H9 (cell line): ENCODE results near the gene EPB41L2. TPM values are rescaled to one million over a fixed set of nuclear protein-coding genes. Genes with fewer than 3 reads are reported as not detected.
A peak's percentile ranks its signal among the peaks of the same experiment; 100 is the strongest.

Source experiments
- DNase-seq: peaks from one replicate; pipeline ENCODE4 v3.0.0-alpha.2; 2017
- H2AFZ ChIP-seq: one replicate; pipeline ENCODE4 v1.6.1; 2013; ENCODE audit warnings: mild to moderate bottlenecking, low read length, control low read depth, moderate library complexity
- H2AK5ac ChIP-seq: 2 replicates; pipeline ENCODE4 v1.6.1; 2013; ENCODE audit warnings: low read length, control low read depth, mixed read lengths; ENCODE audit not compliant: insufficient read length
- H2BK120ac ChIP-seq: one replicate; pipeline ENCODE4 v1.6.1; 2013; ENCODE audit warnings: low read depth, mild to moderate bottlenecking, low read length, control low read depth, inconsistent platforms; ENCODE audit not compliant: poor library complexity, severe bottlenecking
- H2BK12ac ChIP-seq: 2 replicates; pipeline ENCODE4 v1.6.1; 2013; ENCODE audit warnings: low read length, control low read depth, mixed read lengths, low read depth; ENCODE audit not compliant: insufficient read length
- H2BK15ac ChIP-seq: 2 replicates; pipeline ENCODE4 v1.6.1; 2013; ENCODE audit warnings: low read depth, low read length, control low read depth
- H2BK20ac ChIP-seq: one replicate; pipeline ENCODE4 v1.6.1; 2013; ENCODE audit warnings: low read depth, mild to moderate bottlenecking, low read length, control low read depth, inconsistent platforms; ENCODE audit not compliant: poor library complexity, severe bottlenecking
- H2BK5ac ChIP-seq: 2 replicates; pipeline ENCODE4 v1.6.1; 2013; ENCODE audit warnings: low read length, control low read depth, mixed read lengths; ENCODE audit not compliant: insufficient read length
- H3K14ac ChIP-seq: 2 replicates; pipeline ENCODE4 v1.6.1; 2013; ENCODE audit warnings: low read length, control low read depth; ENCODE audit not compliant: insufficient read depth
- H3K18ac ChIP-seq: 2 replicates; pipeline ENCODE4 v1.6.1; 2013; ENCODE audit warnings: low read depth, mild to moderate bottlenecking, mixed read lengths, low read length, control low read depth; ENCODE audit not compliant: insufficient read length
- H3K23ac ChIP-seq: 2 replicates; pipeline ENCODE4 v1.6.1; 2013; ENCODE audit warnings: low read length, control low read depth, mixed read lengths, low read depth; ENCODE audit not compliant: insufficient read length
- H3K23me2 ChIP-seq: 2 replicates; pipeline ENCODE4 v1.6.1; 2013; ENCODE audit warnings: low read depth, mild to moderate bottlenecking, mixed read lengths, low read length, control low read depth; ENCODE audit not compliant: insufficient read length, poor library complexity, severe bottlenecking
- H3K27ac ChIP-seq: 2 replicates; pipeline ENCODE4 v1.5.1; 2013; ENCODE audit warnings: low read length, control low read depth, mixed read lengths, low read depth; ENCODE audit not compliant: insufficient read length
- H3K27me3 ChIP-seq: 2 replicates; pipeline ENCODE4 v1.6.1; 2013; ENCODE audit warnings: low read length, control low read depth, inconsistent platforms; ENCODE audit not compliant: insufficient read depth
- H3K4ac ChIP-seq: 2 replicates; pipeline ENCODE4 v1.6.1; 2013; ENCODE audit warnings: low read depth, mild to moderate bottlenecking, control low read depth, inconsistent platforms, low read length, moderate library complexity
- H3K4me1 ChIP-seq: 2 replicates; pipeline ENCODE4 v1.6.1; 2013; ENCODE audit warnings: low read length, control low read depth, inconsistent platforms; ENCODE audit not compliant: insufficient read depth
- H3K4me2 ChIP-seq: 2 replicates; pipeline ENCODE4 v1.6.1; 2013; ENCODE audit warnings: low read length, control low read depth, mixed read lengths; ENCODE audit not compliant: insufficient read length, insufficient read depth
- H3K56ac ChIP-seq: 2 replicates; pipeline ENCODE4 v1.6.1; 2013; ENCODE audit warnings: low read depth, mild to moderate bottlenecking, mixed read lengths, low read length, control low read depth; ENCODE audit not compliant: insufficient read length
- H3K79me1 ChIP-seq: 2 replicates; pipeline ENCODE4 v1.6.1; 2013; ENCODE audit warnings: low read depth, mild to moderate bottlenecking, moderate library complexity, low read length, control low read depth, inconsistent platforms; ENCODE audit not compliant: insufficient read depth, poor library complexity, severe bottlenecking
- H3K79me2 ChIP-seq: 2 replicates; pipeline ENCODE4 v1.6.1; 2013; ENCODE audit warnings: low read length, control low read depth, inconsistent platforms; ENCODE audit not compliant: insufficient read depth
- H3K9ac ChIP-seq: 2 replicates; pipeline ENCODE4 v1.6.1; 2013; ENCODE audit warnings: low read length, control low read depth, mixed read lengths; ENCODE audit not compliant: insufficient read length; ENCODE audit errors: extremely low read depth
- H3K9me3 ChIP-seq: one replicate; pipeline ENCODE4 v1.6.1; 2013; ENCODE audit warnings: low read depth, low read length, inconsistent platforms; ENCODE audit not compliant: control insufficient read depth
- H3T11ph ChIP-seq: one replicate; pipeline ENCODE4 v1.6.1; 2013; ENCODE audit warnings: mild to moderate bottlenecking, low read length, control low read depth, inconsistent platforms
- H4K20me1 ChIP-seq: one replicate; pipeline ENCODE4 v1.6.1; 2013; ENCODE audit not compliant: control insufficient read depth, insufficient read length, insufficient read depth
- H4K5ac ChIP-seq: 2 replicates; pipeline ENCODE4 v1.6.1; 2013; ENCODE audit warnings: low read depth, mild to moderate bottlenecking, mixed read lengths, low read length, control low read depth; ENCODE audit not compliant: insufficient read length
- H4K8ac ChIP-seq: replicated peaks from 2 replicates; pipeline ENCODE4 v1.6.1; 2013; ENCODE audit warnings: low read length, control low read depth, mixed read lengths, low read depth; ENCODE audit not compliant: insufficient read length
- H4K91ac ChIP-seq: 2 replicates; pipeline ENCODE4 v1.6.1; 2013; ENCODE audit warnings: low read depth, mild to moderate bottlenecking, moderate library complexity, mixed read lengths, low read length, control low read depth; ENCODE audit not compliant: insufficient read length
- H3K27ac Mint-ChIP-seq, 3 experiments: 2 replicates in 2 of 3; 3 replicates in 1 of 3; pipeline ENCODE4 v1.8.0; 2020 to 2021; ENCODE audit warnings: mixed read lengths in 3 of 3, mild to moderate bottlenecking in 1 of 3, moderate library complexity in 1 of 3
- H3K27me3 Mint-ChIP-seq: 2 replicates; pipeline ENCODE4 v1.8.0; 2021; ENCODE audit warnings: low read depth, mild to moderate bottlenecking, moderate library complexity, mixed read lengths
- H3K36me3 Mint-ChIP-seq, 3 experiments: 2 replicates in 2 of 3; 3 replicates in 1 of 3; pipeline ENCODE4 v1.8.0; 2020 to 2021; ENCODE audit warnings: low read depth in 3 of 3, mixed read lengths in 3 of 3; ENCODE audit not compliant: insufficient read depth in 1 of 3
- H3K4me1 Mint-ChIP-seq, 2 experiments: 2 replicates each; pipeline ENCODE4 v1.8.0; 2020; ENCODE audit warnings: mixed read lengths in 2 of 2
- H3K4me3 Mint-ChIP-seq, 2 experiments: 2 replicates in 1 of 2; 3 replicates in 1 of 2; pipeline ENCODE4 v1.8.0; 2020 to 2021; ENCODE audit warnings: mild to moderate bottlenecking in 2 of 2, mixed read lengths in 2 of 2, moderate library complexity in 1 of 2
- H3K9me3 Mint-ChIP-seq, 2 experiments: 2 replicates in 1 of 2; 3 replicates in 1 of 2; pipeline ENCODE4 v1.8.0; 2020; ENCODE audit warnings: mild to moderate bottlenecking in 2 of 2, mixed read lengths in 2 of 2, moderate library complexity in 1 of 2
- WGBS: extraction: QIAGEN DNeasy Blood & Tissue Kit; methylation state at CpG from one replicate; pipeline ENCODE4 v1.1.7; 2013; ENCODE audit warnings: missing lambda C conversion rate, low lambda C conversion rate, mixed read lengths; ENCODE audit not compliant: insufficient read length; ENCODE audit errors: extremely low coverage; 5-methylcytosine and 5-hydroxymethylcytosine counted together
- total RNA-seq: library from RNA; stranded (reverse); gene quantifications from 2 replicates; pipeline ENCODE4 v1.2.1, GENCODE V29; 2021
- TF ChIP-seq, protein P1 (sequence below): fragments of 200-600 bp; sonication (generic); conservative IDR thresholded peaks from 3 replicates; pipeline ENCODE4 v1.8.0; 2021; ENCODE audit warnings: antibody characterized with exemption, mild to moderate bottlenecking

Gene EPB41L2
- total RNA-seq, 1 experiment from 2014 or later = 90.2 TPM

DNA sequence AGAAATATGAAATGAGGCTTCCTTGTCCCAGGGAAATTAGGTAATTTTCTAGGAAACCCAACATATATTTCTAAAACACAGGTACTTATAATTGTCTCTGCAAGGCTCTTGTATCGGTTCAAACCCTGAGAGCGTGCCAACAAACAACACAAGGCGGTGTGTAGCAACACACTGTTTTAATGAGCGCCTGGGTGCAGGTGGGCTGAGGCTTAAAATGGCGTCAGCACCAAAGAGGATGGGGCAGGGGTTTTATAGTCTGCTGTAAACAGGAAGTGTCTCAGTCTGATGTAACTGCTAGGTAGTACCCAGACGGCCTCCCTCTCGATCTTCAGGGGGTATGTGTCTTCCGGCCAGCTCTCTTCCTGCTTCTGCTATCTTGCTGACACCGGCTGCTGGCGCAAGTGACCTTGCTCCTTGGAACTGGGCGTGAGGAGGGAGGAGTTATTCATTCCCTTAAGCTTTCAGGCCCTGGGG lies 69.7 kb downstream of the EPB41L2 start:
- WGBS = no CpG with 5 or more reads among the region's 11 CpGs
- Histone ChIP-seq H3K9ac (no peak overlapping the region), H2BK12ac (no peak overlapping the region), H4K8ac (no peak overlapping the region), H3K4me1 (peaks cover 12% of the 10 kb centered on the region; the same call in 1 of the 2 replicates), H2BK120ac (no peak overlapping the region), H3K27me3 (no peaks in the 10 kb centered on the region; the same call in 1 of the 2 replicates), H4K5ac (no peak overlapping the region), H2BK20ac (peak overlapping the region; percentile 60), H3K56ac (no peak overlapping the region), H2AK5ac (no peak overlapping the region), H3K23me2 (no peaks in the 10 kb centered on the region), H3K23ac (no peak overlapping the region), H4K91ac (no peak overlapping the region), H2BK5ac (no peak overlapping the region), H3K18ac (no peak overlapping the region), H3K14ac (no peak overlapping the region), H3T11ph (no peak overlapping the region), H3K79me2 (peaks cover 2% of the 10 kb centered on the region; the same call in 1 of the 2 replicates), H2BK15ac (no peak overlapping the region), H2AFZ (no peak overlapping the region), H3K27ac (peak overlapping the region; percentile 37), H4K20me1 (no peaks in the 10 kb centered on the region), H3K9me3 (no peaks in the 10 kb centered on the region), H3K4me2 (no peak overlapping the region), H3K4ac (no peak overlapping the region), H3K79me1 (peaks cover 3% of the 10 kb centered on the region)
- peak; percentile 82 for DNase-seq
- H3K9me3 Mint-ChIP-seq = peaks cover 0 to 2% of the 10 kb centered on the region in 2 experiments; a peak in 1 of 5 replicates
- H3K27ac Mint-ChIP-seq = peak overlapping the region in 2 of 3 experiments; percentile 19 to 40; a peak in 3 of 7 replicates
- H3K4me3 Mint-ChIP-seq = no peak overlapping the region
- TF ChIP-seq, protein P1, sequence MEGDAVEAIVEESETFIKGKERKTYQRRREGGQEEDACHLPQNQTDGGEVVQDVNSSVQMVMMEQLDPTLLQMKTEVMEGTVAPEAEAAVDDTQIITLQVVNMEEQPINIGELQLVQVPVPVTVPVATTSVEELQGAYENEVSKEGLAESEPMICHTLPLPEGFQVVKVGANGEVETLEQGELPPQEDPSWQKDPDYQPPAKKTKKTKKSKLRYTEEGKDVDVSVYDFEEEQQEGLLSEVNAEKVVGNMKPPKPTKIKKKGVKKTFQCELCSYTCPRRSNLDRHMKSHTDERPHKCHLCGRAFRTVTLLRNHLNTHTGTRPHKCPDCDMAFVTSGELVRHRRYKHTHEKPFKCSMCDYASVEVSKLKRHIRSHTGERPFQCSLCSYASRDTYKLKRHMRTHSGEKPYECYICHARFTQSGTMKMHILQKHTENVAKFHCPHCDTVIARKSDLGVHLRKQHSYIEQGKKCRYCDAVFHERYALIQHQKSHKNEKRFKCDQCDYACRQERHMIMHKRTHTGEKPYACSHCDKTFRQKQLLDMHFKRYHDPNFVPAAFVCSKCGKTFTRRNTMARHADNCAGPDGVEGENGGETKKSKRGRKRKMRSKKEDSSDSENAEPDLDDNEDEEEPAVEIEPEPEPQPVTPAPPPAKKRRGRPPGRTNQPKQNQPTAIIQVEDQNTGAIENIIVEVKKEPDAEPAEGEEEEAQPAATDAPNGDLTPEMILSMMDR = no peak
- peaks cover 32 to 50% of the 10 kb centered on the region in 2 experiments for H3K4me1 Mint-ChIP-seq
- H3K27me3 Mint-ChIP-seq = no peaks in the 10 kb centered on the region
- H3K36me3 Mint-ChIP-seq = no peaks in the 10 kb centered on the region; a peak in 1 of 7 replicates
